HCT116 (cell line): ENCODE results near the gene RGS7. TPM values are rescaled to one million over a fixed set of nuclear protein-coding genes. Genes with fewer than 3 reads are reported as not detected.
A peak's percentile ranks its signal among the peaks of the same experiment; 100 is the strongest.

Experiments
- ATAC-seq: fragments of 200-7000 bp; cut with Tn5 transposase; 2 replicates; pipeline ENCODE4 v1.9.1; 2020; ENCODE audit warnings: mild to moderate bottlenecking, moderate library complexity
- BruUV-seq: library from RNA; stranded (reverse); fragments of 400-500 nt; replicated peaks from 2 replicates; lab custom pipeline; 2021; lab: Mats Ljungman, UMichigan
- CTCF ChIA-PET: fragments of 300-600 bp; sonication (Branson Sonifier 250); formaldehyde crosslinking; loops from one replicate; lab custom pipeline; 2021; ENCODE audit warnings: antibody characterized with exemption; lab: Charles Lee
- POLR2A ChIA-PET: fragments of 300-600, 350-600 bp; sonication (Branson Sonifier 250); formaldehyde crosslinking; loops from one replicate; lab custom pipeline; 2021; ENCODE audit warnings: antibody characterized with exemption; lab: Charles Lee
- RAD21 ChIA-PET, 2 experiments: fragments of 300-600 bp; sonication (Branson Sonifier 250); formaldehyde crosslinking; loops; one replicate each; lab custom pipeline; 2023; ENCODE audit warnings: low total read pairs in 2 of 2; ENCODE audit not compliant: uncharacterized antibody in 2 of 2, unreplicated experiment in 2 of 2, low non-redundant PET in 1 of 2; lab: Charles Lee
- DNase-seq: peaks from one replicate; pipeline ENCODE4 v3.0.0-alpha.2; 2010; ENCODE audit warnings: low read depth, low spot score
- H2AFZ ChIP-seq: fragments of 200-600 bp; shearing (Covaris generic), sonication (generic); 2 replicates; pipeline ENCODE4 v1.6.1; 2017; ENCODE audit warnings: low read depth, mixed run types, mixed read lengths, antibody characterized with exemption, low read length; ENCODE audit not compliant: poor library complexity, severe bottlenecking
- H3K27ac ChIP-seq: 2 replicates; pipeline ENCODE4 v1.5.1; 2012; ENCODE audit warnings: low read depth, low read length
- H3K27me3 ChIP-seq: fragments of 200-600 bp; sonication (generic); 2 replicates; pipeline ENCODE4 v1.6.1; 2016; ENCODE audit warnings: mixed run types, low read length, mixed read lengths; ENCODE audit not compliant: insufficient read depth
- H3K36me3 ChIP-seq, 2 experiments: fragments of 200-500 bp in 1 of 2; fragments of 200-600 bp in 1 of 2; sonication (Bioruptor generic) in 1 of 2; sonication (generic) in 1 of 2; 2 replicates each; pipeline versions ENCODE4 v1.5.1 to v1.6.1; 2014 to 2016; ENCODE audit warnings: low read length in 2 of 2, inconsistent platforms in 1 of 2, mixed read lengths in 1 of 2, mixed run types in 1 of 2; ENCODE audit not compliant: insufficient read depth in 2 of 2, control insufficient read depth in 1 of 2
- H3K4me1 ChIP-seq, 2 experiments: fragments of 200-600 bp in 1 of 2; sonication (generic) in 1 of 2; 2 replicates each; pipeline versions ENCODE4 v1.5.1 to v1.6.1; 2012 to 2017; ENCODE audit warnings: low read length in 2 of 2, inconsistent platforms in 1 of 2, mild to moderate bottlenecking in 1 of 2, mixed read lengths in 1 of 2, mixed run types in 1 of 2, moderate library complexity in 1 of 2; ENCODE audit not compliant: insufficient read depth in 2 of 2, control insufficient read depth in 1 of 2
- H3K4me2 ChIP-seq: fragments of 200-600 bp; sonication (generic); 2 replicates; pipeline ENCODE4 v1.6.1; 2017; ENCODE audit warnings: mixed run types, low read length, mixed read lengths
- H3K4me3 ChIP-seq, 2 experiments: fragments of 200-600 bp in 1 of 2; sonication (generic) in 1 of 2; replicated peaks in 1 of 2; 2 replicates each; pipeline ENCODE4 v1.5.1; 2011 to 2016; ENCODE audit warnings: low read length in 2 of 2, control low read depth in 1 of 2, low read depth in 1 of 2, mild to moderate bottlenecking in 1 of 2, mixed read lengths in 1 of 2, mixed run types in 1 of 2
- H3K79me2 ChIP-seq: fragments of 200-600 bp; sonication (generic); 2 replicates; pipeline ENCODE4 v1.6.1; 2017; ENCODE audit warnings: mild to moderate bottlenecking, mixed run types, low read length, moderate library complexity, mixed read lengths; ENCODE audit not compliant: insufficient read depth
- H3K9ac ChIP-seq: fragments of 200-600 bp; sonication (generic); 2 replicates; pipeline ENCODE4 v1.6.1; 2016; ENCODE audit warnings: low read length, mixed read lengths
- H3K9me2 ChIP-seq: fragments of 200-600 bp; sonication (generic), shearing (Covaris generic); 2 replicates; pipeline ENCODE4 v1.6.1; 2017; ENCODE audit warnings: mixed run types, mild to moderate bottlenecking, moderate library complexity; ENCODE audit not compliant: insufficient read depth
- H3K9me3 ChIP-seq, 2 experiments: fragments of 200-500 bp in 1 of 2; fragments of 200-600 bp in 1 of 2; sonication (Bioruptor generic) in 1 of 2; sonication (generic) in 1 of 2; 2 replicates each; pipeline ENCODE4 v1.6.1; 2014 to 2017; ENCODE audit warnings: low read length in 2 of 2, mixed read lengths in 2 of 2, inconsistent platforms in 1 of 2, low read depth in 1 of 2, mild to moderate bottlenecking in 1 of 2, mixed run types in 1 of 2, moderate library complexity in 1 of 2; ENCODE audit not compliant: control insufficient read depth in 1 of 2, insufficient read depth in 1 of 2
- H4K20me1 ChIP-seq: fragments of 200-600 bp; sonication (generic), shearing (Covaris generic); 2 replicates; pipeline ENCODE4 v1.6.1; 2017; ENCODE audit warnings: mixed run types, mild to moderate bottlenecking, moderate library complexity; ENCODE audit not compliant: insufficient read depth
- CBX3 ChIP-seq: IDR thresholded peaks from 2 replicates; pipeline ENCODE4 v1.6.1; 2012; ENCODE audit warnings: low read depth
- EGR1 ChIP-seq: IDR thresholded peaks from 2 replicates; pipeline ENCODE4 v1.6.1; 2012; ENCODE audit warnings: low read depth
- ELF1 ChIP-seq: IDR thresholded peaks from 2 replicates; pipeline ENCODE4 v1.6.1; 2012; ENCODE audit warnings: low read depth, borderline replicate concordance
- EZH2 ChIP-seq: fragments of 200-600 bp; sonication (generic); IDR thresholded peaks from 2 replicates; pipeline ENCODE4 v1.6.1; 2017; ENCODE audit warnings: antibody characterized with exemption, mixed run types
- EZH2phosphoT487 ChIP-seq: fragments of 200-600 bp; IDR thresholded peaks from 2 replicates; pipeline ENCODE4 v1.6.1; 2018; ENCODE audit warnings: antibody characterized with exemption, borderline replicate concordance
- FOSL1 ChIP-seq: IDR thresholded peaks from 2 replicates; pipeline ENCODE4 v1.6.1; 2012; ENCODE audit warnings: low read depth
- JUND ChIP-seq: IDR thresholded peaks from 2 replicates; pipeline ENCODE4 v1.6.1; 2012
- MAX ChIP-seq: IDR thresholded peaks from 2 replicates; pipeline ENCODE4 v1.6.1; 2012
- POLR2AphosphoS5 ChIP-seq: IDR thresholded peaks from 2 replicates; pipeline ENCODE4 v1.6.1; 2011; ENCODE audit warnings: mild to moderate bottlenecking, low read depth, low read length, moderate library complexity
- RAD21 ChIP-seq: IDR thresholded peaks from 2 replicates; pipeline ENCODE4 v1.6.1; 2012; ENCODE audit warnings: low read depth, mild to moderate bottlenecking
- SIN3A ChIP-seq: IDR thresholded peaks from 2 replicates; pipeline ENCODE4 v1.6.1; 2012; ENCODE audit warnings: low read depth
- SP1 ChIP-seq: IDR thresholded peaks from 2 replicates; pipeline ENCODE4 v1.6.1; 2012; ENCODE audit warnings: low read depth
- TCF7L2 ChIP-seq: IDR thresholded peaks from 2 replicates; pipeline ENCODE4 v1.7.0; 2011; ENCODE audit warnings: borderline replicate concordance, inconsistent platforms; ENCODE audit not compliant: insufficient read depth, insufficient read length; ENCODE audit errors: extremely low read depth
- YY1 ChIP-seq: IDR thresholded peaks from 2 replicates; pipeline ENCODE4 v1.6.1; 2011; ENCODE audit warnings: low read length, low read depth, moderate library complexity, mild to moderate bottlenecking; ENCODE audit not compliant: insufficient replicate concordance; ENCODE audit errors: extremely low read depth
- ZBTB33 ChIP-seq: IDR thresholded peaks from 2 replicates; pipeline ENCODE4 v1.6.1; 2011; ENCODE audit warnings: mild to moderate bottlenecking, low read length, moderate library complexity; ENCODE audit not compliant: insufficient replicate concordance; ENCODE audit errors: extremely low read depth
- ZFX ChIP-seq: fragments of 450-650 bp; IDR thresholded peaks from 2 replicates; pipeline ENCODE4 v1.6.1; 2017
- ZNF274 ChIP-seq: fragments of 200-500 bp; sonication (Bioruptor generic); IDR thresholded peaks from 2 replicates; pipeline ENCODE4 v1.6.1; 2014; ENCODE audit warnings: mild to moderate bottlenecking, low read depth, low read length, inconsistent platforms
- intact Hi-C: fragments of 100-400 bp; cut with micrococcal nuclease; formaldehyde crosslinking; loops from 2 replicates; pipeline ENCODE4 v1.10.0; 2022
- total RNA-seq: library from RNA; stranded (reverse); gene quantifications from one replicate; pipeline ENCODE4 v1.2.1, GENCODE V29; 2021; ENCODE audit not compliant: unreplicated experiment

The RGS7 gene
- total RNA-seq, 1 experiment from 2014 or later, result not detected

- POLR2A ChIA-PET, result no interaction called here
- RAD21 ChIA-PET, result no interaction called here
- intact Hi-C loops, result no loop called here
Observed at GRCh38 chr1:240946926-240947325, 410.1 kb downstream of the RGS7 start.

DNA sequence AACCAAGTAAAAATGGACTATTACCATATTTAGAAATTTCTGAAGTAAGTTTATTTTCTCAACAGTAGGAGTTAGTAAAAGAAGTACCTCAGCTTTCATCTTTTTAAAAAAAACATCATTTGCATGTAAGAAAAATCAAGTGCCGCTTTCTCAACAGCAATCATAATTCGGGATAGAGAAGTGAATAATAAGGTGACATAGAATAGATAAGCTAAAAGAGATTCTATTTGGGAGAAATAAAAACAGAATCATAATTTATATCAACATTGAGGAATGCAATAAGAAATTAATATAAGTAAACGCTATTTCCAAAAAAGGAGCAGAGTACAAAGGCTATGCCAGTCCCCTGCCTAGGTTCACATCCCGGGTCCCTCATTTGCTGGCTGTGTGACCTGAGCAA lies 414.1 kb downstream of the RGS7 start:
- ChIA-PET POLR2A (no interaction called here), CTCF (no interaction called here), RAD21 (no interaction called here)
- DNase-seq, result no peak
- Histone ChIP-seq H3K9me3 (peaks cover 0 to 14% of the 10 kb centered on the region in 2 experiments; a peak in 2 of 4 replicates), H3K79me2 (no peaks in the 10 kb centered on the region), H4K20me1 (no peaks in the 10 kb centered on the region), H3K9me2 (no peaks in the 10 kb centered on the region), H3K9ac (no peak overlapping the region), H3K27ac (no peak overlapping the region), H3K4me1 (no peaks in the 10 kb centered on the region), H3K27me3 (no peaks in the 10 kb centered on the region), H3K4me3 (no peak overlapping the region), H3K36me3 (no peaks in the 10 kb centered on the region), H3K4me2 (no peak overlapping the region), H2AFZ (no peak overlapping the region)
- BruUV-seq, result no TSS peak
- TF ChIP-seq EGR1 (no peak), ZFX (no peak), SIN3A (no peak), JUND (no peak), FOSL1 (no peak), RAD21 (no peak), ZBTB33 (no peak), CBX3 (no peak), POLR2AphosphoS5 (no peak), EZH2phosphoT487 (no peak), MAX (no peak), YY1 (no peak), ZNF274 (no peak), TCF7L2 (no peak), ELF1 (no peak), EZH2 (no peak), SP1 (no peak)
- ATAC-seq, result no peak
- intact Hi-C loops, result no loop called here

More at GRCh38 chr1:240946926-240947325, 410.1 kb downstream of the RGS7 start:
- DNase-seq (no peak), ATAC-seq (no peak)
- CTCF ChIA-PET, result no interaction called here
- Histone ChIP-seq H4K20me1 (no peaks in the 10 kb centered on the region), H3K9me2 (no peaks in the 10 kb centered on the region), H3K4me1 (no peaks in the 10 kb centered on the region), H2AFZ (no peak overlapping the region), H3K27ac (no peak overlapping the region), H3K4me2 (no peak overlapping the region), H3K9ac (no peak overlapping the region), H3K36me3 (no peaks in the 10 kb centered on the region), H3K4me3 (no peak overlapping the region), H3K9me3 (peaks cover 0 to 2% of the 10 kb centered on the region in 2 experiments; a peak in 2 of 4 replicates), H3K79me2 (no peaks in the 10 kb centered on the region), H3K27me3 (no peaks in the 10 kb centered on the region)
- TF ChIP-seq SP1 (no peak), RAD21 (0 out of 2 replicates have a peak, but pooled peaks have one; percentile 5)
- BruUV-seq, result no TSS peak
